K562 (cell line): ENCODE measurements around the gene SH3BP5. TPM values are rescaled to one million over a fixed set of nuclear protein-coding genes. Genes with fewer than 3 reads are reported as not detected.
A peak's percentile ranks its signal among the peaks of the same experiment; 100 is the strongest.

Source experiments
- CHD1 ChIP-seq: fragments of 200-600 bp; sonication (generic); IDR thresholded peaks from one replicate; pipeline ENCODE4 v1.6.1; 2012; ENCODE audit warnings: mild to moderate bottlenecking, moderate library complexity, low read length, inconsistent platforms
- CREB3 ChIP-seq: fragments of 450-650 bp; conservative IDR thresholded peaks from 2 replicates; pipeline ENCODE4 v1.6.1; 2016; ENCODE audit warnings: missing genetic modification characterization, low read depth, mild to moderate bottlenecking, missing compliant biosample characterization, moderate library complexity
- DDX20 ChIP-seq: fragments of 450-650 bp; IDR thresholded peaks from 2 replicates; pipeline ENCODE4 v1.6.1; 2016; ENCODE audit warnings: missing genetic modification characterization, low read depth, mild to moderate bottlenecking, missing compliant biosample characterization, moderate library complexity
- DPF2 ChIP-seq: fragments of 450-650 bp; IDR thresholded peaks from 2 replicates; pipeline ENCODE4 v1.6.1; 2016
- E2F6 ChIP-seq, 2 experiments: IDR thresholded peaks; 2 replicates each; pipeline ENCODE4 v1.6.1; 2011; ENCODE audit warnings: borderline replicate concordance in 1 of 2, control low read depth in 1 of 2, low read depth in 1 of 2, low read length in 1 of 2, mild to moderate bottlenecking in 1 of 2, mixed read lengths in 1 of 2, moderate library complexity in 1 of 2; ENCODE audit not compliant: insufficient read depth in 1 of 2, insufficient read length in 1 of 2, poor library complexity in 1 of 2, severe bottlenecking in 1 of 2; ENCODE audit errors: extremely low read depth in 1 of 2
- ELK3 ChIP-seq: fragments of 450-650 bp; formaldehyde crosslinking; IDR thresholded peaks from 2 replicates; pipeline ENCODE4 v1.4.0; 2020; ENCODE audit warnings: mild to moderate bottlenecking
- FOXJ2 ChIP-seq: fragments of 200-800 bp; sonication (Bioruptor generic); IDR thresholded peaks from 2 replicates; pipeline ENCODE4 v1.6.1; 2016; ENCODE audit warnings: missing genetic modification characterization, missing compliant biosample characterization
- FOXK1 ChIP-seq: sonication (generic); formaldehyde crosslinking; IDR thresholded peaks from 2 replicates; pipeline ENCODE4 v1.8.0; 2022; ENCODE audit warnings: missing genetic modification reagents, mild to moderate bottlenecking, borderline replicate concordance
- JUN ChIP-seq, 2 experiments: sonication (generic) in 1 of 2; formaldehyde crosslinking in 1 of 2; IDR thresholded peaks; 2 replicates each; pipeline versions ENCODE4 v1.6.1 to v1.8.0; 2012 to 2022; ENCODE audit warnings: borderline replicate concordance in 2 of 2, mild to moderate bottlenecking in 2 of 2, improper control_type of control experiment in 1 of 2, low read depth in 1 of 2, low read length in 1 of 2, missing genetic modification reagents in 1 of 2
- MEIS2 ChIP-seq: fragments of 450-650 bp; IDR thresholded peaks from 2 replicates; pipeline ENCODE4 v1.6.1; 2014; ENCODE audit warnings: mild to moderate bottlenecking; ENCODE audit not compliant: partially characterized antibody
- MLX ChIP-seq, 2 experiments: fragments of 450-650 bp in 1 of 2; sonication (generic) in 1 of 2; formaldehyde crosslinking; conservative IDR thresholded peaks; 2 replicates each; pipeline versions ENCODE4 v1.4.0 to v1.8.1; 2020 to 2022; ENCODE audit warnings: mild to moderate bottlenecking in 1 of 2, missing genetic modification reagents in 1 of 2
- NEUROD1 ChIP-seq: fragments of 150-350 bp; IDR thresholded peaks from 2 replicates; pipeline ENCODE4 v1.6.1; 2014; ENCODE audit warnings: borderline replicate concordance, low read length, low read depth; ENCODE audit not compliant: partially characterized antibody
- PURB ChIP-seq: sonication (generic); formaldehyde crosslinking; IDR thresholded peaks from 2 replicates; pipeline ENCODE4 v1.9.0; 2021; ENCODE audit warnings: low read depth, mild to moderate bottlenecking, missing genetic modification reagents
- RAD21 ChIP-seq, 2 experiments: fragments of 250-450 bp in 1 of 2; fragments of 450-650 bp in 1 of 2; sonication (Bioruptor Pico) in 1 of 2; formaldehyde crosslinking in 1 of 2; IDR thresholded peaks in 1 of 2; conservative IDR thresholded peaks in 1 of 2; 2 replicates each; pipeline versions ENCODE4 v1.4.0 to v1.8.0; 2020 to 2022; ENCODE audit warnings: mild to moderate bottlenecking in 2 of 2, moderate library complexity in 1 of 2
- RFX5 ChIP-seq: IDR thresholded peaks from 2 replicates; pipeline ENCODE4 v1.6.1; 2011; ENCODE audit warnings: low read depth, mild to moderate bottlenecking, improper control_type of control experiment, low read length
- RFX7 ChIP-seq: fragments of 250-450 bp; sonication (Bioruptor Pico); IDR thresholded peaks from 2 replicates; pipeline ENCODE4 v1.5.1; 2021; ENCODE audit warnings: mild to moderate bottlenecking
- SMARCC2 ChIP-seq: fragments of 450-650 bp; IDR thresholded peaks from 2 replicates; pipeline ENCODE4 v1.6.1; 2017; ENCODE audit warnings: antibody characterized with exemption, moderate library complexity, mild to moderate bottlenecking, low read depth
- TAF9B ChIP-seq: fragments of 450-650 bp; IDR thresholded peaks from 2 replicates; pipeline ENCODE4 v1.6.1; 2018; ENCODE audit warnings: mild to moderate bottlenecking; ENCODE audit not compliant: partially characterized antibody
- ZFP36 ChIP-seq: fragments of 150-350 bp; IDR thresholded peaks from 2 replicates; pipeline ENCODE4 v1.6.1; 2018; ENCODE audit warnings: low read length, low read depth; ENCODE audit not compliant: partially characterized antibody
- ZNF561 ChIP-seq: fragments of 450-650 bp; formaldehyde crosslinking; conservative IDR thresholded peaks from 2 replicates; pipeline ENCODE4 v1.4.0; 2020; ENCODE audit warnings: mild to moderate bottlenecking, moderate library complexity
- ZNF584 ChIP-seq: fragments of 200-800 bp; sonication (Bioruptor generic); IDR thresholded peaks from 2 replicates; pipeline ENCODE4 v1.6.1; 2016; ENCODE audit warnings: low read depth, mild to moderate bottlenecking, missing genetic modification characterization, missing compliant biosample characterization
- ZNF695 ChIP-seq: fragments of 450-650 bp; formaldehyde crosslinking; IDR thresholded peaks from 2 replicates; pipeline ENCODE4 v1.4.0; 2020; ENCODE audit warnings: mild to moderate bottlenecking, moderate library complexity
- ZNF778 ChIP-seq: fragments of 450-650 bp; formaldehyde crosslinking; IDR thresholded peaks from 2 replicates; pipeline ENCODE4 v1.4.0; 2020; ENCODE audit warnings: mild to moderate bottlenecking, moderate library complexity
- polyA plus RNA-seq, 8 experiments: library from polyadenylated mRNA; depleted of rRNA in 4 of 8; stranded (reverse) in 5 of 8; unstranded in 3 of 8; fragments of >200 nt; fragmentation: Nextera tagmentation in 2 of 8; fragmentation: Illumina TruSeq in 1 of 8; extraction: Ambion mirVana in 2 of 8; extraction: Trizol in 1 of 8; gene quantifications; 2 replicates each; pipeline versions ENCODE4 v1.2.1 to v1.2.3, GENCODE V29; 2011 to 2014; ENCODE audit warnings: inconsistent platforms in 1 of 8, missing spikeins in 1 of 8
- total RNA-seq, 7 experiments: library from RNA; depleted of rRNA in 6 of 7; stranded (reverse); fragments of >200 nt in 6 of 7; fragmentation: Illumina TruSeq in 2 of 7; extraction: Trizol in 2 of 7; gene quantifications; 2 replicates each; pipeline versions ENCODE4 v1.2.1 to v1.2.3, GENCODE V29; 2011 to 2021; ENCODE audit warnings: low replicate concordance in 1 of 7

Gene SH3BP5
- total and polyA plus RNA-seq, 9 of the 15 experiments (the other 6 are each of a cell fraction or from before 2014, with no cell fraction given) = 2.9 to 29.0 (median 14.9) TPM

- TF ChIP-seq CREB3 = peak; percentile 63; the same call in 1 of the 2 replicates
- TF ChIP-seq E2F6 (IDR thresholded peaks at IDR 0.05; ENCODE audit: borderline replicate concordance in 1 of 2, extremely low read depth in 1 of 2, insufficient read depth in 1 of 2, insufficient read length in 1 of 2, low read depth in 1 of 2, low read length in 1 of 2, poor library complexity in 1 of 2, severe bottlenecking in 1 of 2) = peak in 1 of 2 experiments; percentile 55
- no peak for TF ChIP-seq ELK3 (CRISPR knock-in tag)
- no peak for TF ChIP-seq PURB
- TF ChIP-seq TAF9B = no peak
- no peak for TF ChIP-seq ZFP36
- TF ChIP-seq ZNF584 (CRISPR knock-in tag) = 0 out of 2 replicates have a peak, but pooled peaks have one; percentile 65
- no peak for TF ChIP-seq SMARCC2
- TF ChIP-seq JUN (IDR thresholded peaks at IDR 0.05; ENCODE audit: borderline replicate concordance, low read depth, low read length) = no peak
- no peak for TF ChIP-seq JUN (CRISPR knock-in tag; IDR thresholded peaks at IDR 0.05; ENCODE audit: borderline replicate concordance)
- no peak for TF ChIP-seq MLX (CRISPR knock-in tag; conservative IDR thresholded peaks at IDR 0.05)
- no peak for TF ChIP-seq RAD21 (CRISPR knock-in tag; conservative IDR thresholded peaks at IDR 0.05 in 1 of 2, IDR thresholded peaks at IDR 0.05 in 1 of 2)
- TF ChIP-seq MEIS2 = no peak
- TF ChIP-seq NEUROD1 = no peak
- no peak for TF ChIP-seq FOXJ2 (tag)
- 0 out of 2 replicates have a peak, but pooled peaks have one; percentile 19 for TF ChIP-seq DPF2
- TF ChIP-seq ZNF778 = no peak
- no peak for TF ChIP-seq ZNF561
- no peak for TF ChIP-seq RFX7
- TF ChIP-seq RFX5 = no peak
- no peak for TF ChIP-seq FOXK1 (CRISPR knock-in tag)
- no peak for TF ChIP-seq ZNF695 (CRISPR knock-in tag)
- no peak for TF ChIP-seq CHD1
- no peak; the same call in 1 of the 2 replicates for TF ChIP-seq DDX20
Observed at GRCh38 chr3:15345608-15346137, 13.3 kb upstream of the SH3BP5 start (continued).
